Loucy (cell line): Measurements from ENCODE around the gene FAM180B.

Experiments
- H2AFZ ChIP-seq: fragments of 200-600 bp; sonication (generic); 2 replicates; pipeline ENCODE4 v1.6.0; 2016; ENCODE audit warnings: antibody characterized with exemption, mild to moderate bottlenecking, low read length, moderate library complexity
- H3F3A ChIP-seq: fragments of 200-600 bp; 2 replicates; pipeline ENCODE4 v1.6.0; 2016; ENCODE audit warnings: antibody characterized with exemption, low read depth, mild to moderate bottlenecking
- H3K27me3 ChIP-seq: fragments of 200-600 bp; sonication (generic); 2 replicates; pipeline ENCODE4 v1.6.1; 2014; ENCODE audit warnings: low read length, mild to moderate bottlenecking; ENCODE audit not compliant: insufficient read depth, poor library complexity, severe bottlenecking
- H3K36me3 ChIP-seq: fragments of 200-600 bp; sonication (generic); 2 replicates; pipeline ENCODE4 v1.6.1; 2016; ENCODE audit warnings: low read length; ENCODE audit not compliant: insufficient read depth
- H3K4me1 ChIP-seq: fragments of 200-600 bp; sonication (generic); 2 replicates; pipeline ENCODE4 v1.5.1; 2014; ENCODE audit warnings: low read length, mild to moderate bottlenecking; ENCODE audit not compliant: insufficient read depth, poor library complexity, severe bottlenecking
- H3K4me2 ChIP-seq: fragments of 200-600 bp; sonication (generic); 2 replicates; pipeline ENCODE4 v1.6.0; 2014; ENCODE audit warnings: antibody characterized with exemption, low read length, low read depth, mild to moderate bottlenecking; ENCODE audit not compliant: poor library complexity, severe bottlenecking
- H3K4me3 ChIP-seq: fragments of 200-600 bp; sonication (generic); 2 replicates; pipeline ENCODE4 v1.5.1; 2014; ENCODE audit warnings: low read length, mild to moderate bottlenecking, mixed read lengths; ENCODE audit not compliant: poor library complexity, severe bottlenecking
- H3K79me2 ChIP-seq: fragments of 200-600 bp; sonication (generic); 2 replicates; pipeline ENCODE4 v1.6.1; 2014; ENCODE audit warnings: low read length; ENCODE audit not compliant: insufficient read depth
- H3K9ac ChIP-seq: fragments of 200-600 bp; sonication (generic); 2 replicates; pipeline ENCODE4 v1.6.0; 2014; ENCODE audit warnings: mild to moderate bottlenecking, low read depth, low read length, moderate library complexity; ENCODE audit not compliant: poor library complexity, severe bottlenecking
- H3K9me2 ChIP-seq: fragments of 200-600 bp; sonication (generic); replicated peaks from 2 replicates; pipeline ENCODE4 v1.6.1; 2016; ENCODE audit warnings: low read depth, low read length, mixed read lengths
- H3K9me3 ChIP-seq: fragments of 200-600 bp; sonication (generic); 2 replicates; pipeline ENCODE4 v1.6.1; 2014; ENCODE audit warnings: mild to moderate bottlenecking, antibody characterized with exemption, low read length, low read depth; ENCODE audit not compliant: insufficient read depth
- H4K20me1 ChIP-seq: fragments of 200-600 bp; sonication (generic); 2 replicates; pipeline ENCODE4 v1.6.0; 2014; ENCODE audit warnings: antibody characterized with exemption, low read length, mild to moderate bottlenecking; ENCODE audit not compliant: insufficient read depth, poor library complexity, severe bottlenecking
- CTCF ChIP-seq: fragments of 200-600 bp; sonication (generic); conservative IDR thresholded peaks from 2 replicates; pipeline ENCODE4 v1.5.1; 2014; ENCODE audit warnings: mild to moderate bottlenecking, antibody characterized with exemption, low read length
- EZH2phosphoT487 ChIP-seq: fragments of 200-600 bp; IDR thresholded peaks from 2 replicates; pipeline ENCODE4 v1.6.1; 2018; ENCODE audit warnings: antibody characterized with exemption, mild to moderate bottlenecking, moderate library complexity, borderline replicate concordance

The FAM180B gene

GRCh38 chr11:47620836-47621378 is 34.4 kb downstream of the FAM180B start:
- peaks cover 2% of the 10 kb centered on the region; the same call in 1 of the 2 replicates for H3F3A ChIP-seq
- no peaks in the 10 kb centered on the region for H4K20me1 ChIP-seq
- H3K4me1 ChIP-seq, result peaks cover 4% of the 10 kb centered on the region
- no peak for TF ChIP-seq CTCF
- no peak for TF ChIP-seq EZH2phosphoT487
- H3K27me3 ChIP-seq, result no peaks in the 10 kb centered on the region
- H3K9me2 ChIP-seq, result no peaks in the 10 kb centered on the region
- no peak overlapping the region for H2AFZ ChIP-seq
- no peaks in the 10 kb centered on the region for H3K9me3 ChIP-seq
- no peak overlapping the region for H3K4me2 ChIP-seq
- no peak overlapping the region for H3K4me3 ChIP-seq
- H3K36me3 ChIP-seq, result peaks cover 59% of the 10 kb centered on the region; the same call in 1 of the 2 replicates
- H3K79me2 ChIP-seq, result no peaks in the 10 kb centered on the region
- H3K9ac ChIP-seq, result no peak overlapping the region

- H3K27me3 ChIP-seq, result no peaks in the 10 kb centered on the region
- H3K4me1 ChIP-seq, result no peaks in the 10 kb centered on the region
- H2AFZ ChIP-seq, result no peak overlapping the region
- no peaks in the 10 kb centered on the region for H3F3A ChIP-seq
- no peaks in the 10 kb centered on the region for H4K20me1 ChIP-seq
- H3K4me2 ChIP-seq, result no peak overlapping the region
- no peak for TF ChIP-seq EZH2phosphoT487
- no peak for TF ChIP-seq CTCF
- H3K9ac ChIP-seq, result no peak overlapping the region
- H3K4me3 ChIP-seq, result no peak overlapping the region
- no peaks in the 10 kb centered on the region for H3K9me3 ChIP-seq
- H3K36me3 ChIP-seq, result peaks cover 80% of the 10 kb centered on the region; the same call in 1 of the 2 replicates
- no peaks in the 10 kb centered on the region for H3K79me2 ChIP-seq
- H3K9me2 ChIP-seq, result no peaks in the 10 kb centered on the region
Measured at GRCh38 chr11:47626234-47626633, 39.8 kb downstream of the FAM180B start.

DNA sequence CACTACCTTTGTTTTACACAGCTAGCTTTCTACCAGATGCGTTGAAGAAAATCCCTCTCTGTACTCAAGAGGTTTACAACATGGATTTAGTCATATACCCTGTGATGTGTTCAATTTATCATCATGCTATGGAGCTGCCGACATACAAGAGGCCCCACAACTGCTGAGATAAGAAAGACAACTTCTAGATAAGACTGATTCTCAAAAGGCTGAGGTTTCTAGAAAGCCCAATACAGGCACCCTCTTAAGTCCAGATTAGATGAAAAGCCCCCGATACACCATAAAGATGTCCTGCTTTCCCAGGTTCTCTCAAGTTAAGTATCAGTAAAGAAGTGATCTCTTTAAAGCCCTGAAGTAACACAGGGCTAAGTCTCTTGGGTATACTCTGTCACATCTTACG is 41.5 kb downstream of the FAM180B start:
- Histone ChIP-seq H2AFZ (no peak overlapping the region), H3F3A (no peaks in the 10 kb centered on the region), H3K79me2 (no peaks in the 10 kb centered on the region), H3K4me3 (no peak overlapping the region), H3K4me1 (no peaks in the 10 kb centered on the region), H4K20me1 (no peaks in the 10 kb centered on the region), H3K9me2 (no peaks in the 10 kb centered on the region), H3K9me3 (no peaks in the 10 kb centered on the region), H3K4me2 (no peak overlapping the region), H3K9ac (no peak overlapping the region), H3K27me3 (no peaks in the 10 kb centered on the region), H3K36me3 (peaks cover 72% of the 10 kb centered on the region; the same call in 1 of the 2 replicates)
- TF ChIP-seq CTCF (no peak), EZH2phosphoT487 (no peak)
